ENCODE data around the gene FBXW12.

- TF ChIP-seq CTCF (conservative IDR thresholded peaks at IDR 0.05 in 1 of 2, IDR thresholded peaks at IDR 0.05 in 1 of 2; ENCODE audit: extremely low read depth in 1 of 2, insufficient read depth in 1 of 2, low read depth in 1 of 2, low read length in 2 of 2) (no peak), EZH2 (IDR thresholded peaks at IDR 0.05; ENCODE audit: borderline replicate concordance, low read length) (no peak)
These were observed 33.4 kb upstream of the FBXW12 start for GRCh38 chr3:48338635-48339034.
